Epidermal melanocyte (primary cell): ENCODE measurements around the gene GNAI2.
"Not testable (repeated sequence)": the region's sequence is repeated elsewhere in the genome, so short reads cannot be mapped to it uniquely, and the experiment has no call there.

ENCODE experiments used
- DNase-seq: peaks from one replicate; pipeline ENCODE4 v3.0.0; 2011; ENCODE audit warnings: low spot score; ENCODE audit not compliant: insufficient read length

GNAI2 gene

DNA sequence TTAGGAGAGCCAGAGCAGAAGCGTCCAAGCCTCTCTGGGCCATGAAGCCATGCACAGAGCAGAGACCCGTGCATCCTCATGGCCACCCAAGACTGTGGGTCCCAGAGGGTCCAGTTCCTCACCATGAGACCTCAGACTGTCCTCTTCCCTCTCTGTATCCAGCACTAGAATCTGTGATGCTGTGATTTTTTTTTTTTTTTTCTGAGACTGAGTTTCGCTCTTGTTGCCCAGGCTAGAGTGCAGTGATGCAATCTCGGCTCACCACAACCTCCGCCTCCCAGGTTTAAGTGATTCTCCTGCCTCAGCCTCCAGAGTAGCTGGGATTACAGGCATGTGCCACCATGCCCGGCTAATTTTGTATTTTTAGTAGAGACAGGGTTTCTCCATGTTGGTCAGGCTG, 8.8 kb downstream of the GNAI2 start:
- not testable (repeated sequence) for DNase-seq

- DNase-seq: no peak
These were observed 9.3 kb downstream of the GNAI2 start for GRCh38 chr3:50245251-50245745.

DNA sequence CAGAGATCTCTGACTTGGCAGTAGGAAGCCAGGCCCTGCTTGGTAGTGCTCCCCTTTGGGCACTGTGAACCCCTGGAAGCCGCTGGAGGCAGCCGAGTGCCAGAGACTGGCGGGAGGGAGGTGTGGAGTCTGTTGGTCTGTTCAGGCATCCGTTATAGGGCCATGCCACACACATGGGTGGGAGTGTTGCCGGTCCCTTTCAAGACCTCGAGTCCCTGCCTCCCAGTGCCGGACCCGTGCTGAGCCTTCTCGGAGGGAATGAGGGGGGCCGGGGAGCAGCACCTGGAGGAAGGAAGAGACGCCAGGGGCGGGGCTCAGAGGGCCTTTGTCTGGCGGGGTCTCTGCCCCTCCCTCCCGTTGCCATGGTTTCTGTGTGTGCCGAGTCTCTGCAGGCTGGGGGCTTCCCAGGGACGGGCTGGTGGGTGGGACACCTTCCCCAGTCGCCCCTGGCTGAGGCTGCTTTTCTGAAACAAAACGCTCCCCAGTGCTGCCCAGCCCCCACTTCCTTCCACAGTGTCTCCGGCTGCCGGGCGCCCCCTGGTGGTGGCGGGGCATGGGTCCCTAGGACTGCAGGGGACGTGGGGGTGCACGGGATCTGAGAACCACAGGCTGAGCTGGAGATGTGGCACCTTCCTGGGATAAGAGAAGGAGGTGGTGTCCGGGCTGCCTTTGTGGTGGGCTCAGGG, 10.0 kb downstream of the GNAI2 start:
- peak; percentile 83 for DNase-seq

DNA sequence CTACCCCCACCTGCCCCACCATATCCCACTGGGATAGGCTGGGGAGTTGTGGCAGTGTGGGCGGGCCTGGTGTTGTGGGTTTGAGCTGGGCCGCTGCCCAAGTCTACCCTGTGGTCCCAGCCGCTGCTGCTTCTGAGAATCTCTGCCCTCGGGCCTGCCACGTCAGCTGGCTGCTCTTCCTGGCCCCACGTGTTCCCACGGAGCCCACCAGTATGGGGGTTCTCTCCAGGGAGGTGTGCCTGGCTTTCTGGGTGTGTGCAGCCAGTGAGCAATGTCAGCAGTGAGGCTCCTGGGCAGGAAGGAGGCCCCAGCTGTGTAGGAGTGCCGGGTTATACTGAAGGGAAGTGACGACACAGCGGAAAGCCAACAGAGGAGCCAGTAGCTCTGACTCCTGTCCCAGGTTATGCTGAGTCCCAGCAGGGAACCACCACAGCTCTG, 10.5 kb downstream of the GNAI2 start:
- no peak for DNase-seq

DNA sequence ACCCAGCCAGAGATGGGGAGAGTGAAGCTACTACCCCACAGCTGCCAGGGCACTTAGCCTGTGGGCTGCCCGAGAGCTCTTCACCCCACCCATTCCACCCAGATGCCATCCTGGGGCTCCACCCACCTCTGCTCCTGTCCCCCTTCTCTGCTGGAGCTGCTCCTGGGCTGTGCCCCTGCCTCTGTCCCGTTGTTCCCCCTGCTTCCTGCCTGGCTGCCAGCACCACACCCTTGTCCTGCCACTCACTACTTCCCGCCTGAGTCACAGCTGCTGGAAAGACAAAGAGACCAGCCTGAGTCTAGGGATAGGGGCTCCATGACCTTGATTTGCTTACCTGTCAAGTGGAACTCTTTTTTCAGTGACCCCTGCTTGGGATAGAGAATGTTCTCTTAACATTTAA, 12.4 kb downstream of the GNAI2 start:
- DNase-seq: no peak

GRCh38 chr3:50249457-50249856, 13.5 kb downstream of the GNAI2 start:
- no peak for DNase-seq

DNA sequence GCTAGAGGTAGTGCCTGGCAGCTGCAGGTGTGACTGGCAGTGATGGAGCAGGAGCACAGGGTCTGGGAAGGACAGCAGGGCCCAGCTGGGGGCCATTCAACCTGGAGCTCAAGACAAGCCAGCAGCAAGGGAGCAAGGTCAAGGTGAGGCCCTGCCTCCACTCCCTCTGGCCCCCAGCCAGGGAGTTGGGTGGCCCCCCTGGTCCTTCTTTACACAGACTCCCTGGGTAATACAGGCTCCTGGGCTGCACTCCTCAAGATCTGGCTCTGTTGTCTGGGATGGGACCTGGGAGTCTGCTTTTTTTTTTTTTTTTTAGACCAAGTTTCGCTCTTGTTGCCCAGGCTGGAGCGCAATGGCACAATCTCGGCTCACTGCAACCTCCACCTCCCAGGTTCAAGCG, 14.5 kb downstream of the GNAI2 start:
- no peak for DNase-seq

- DNase-seq: no peak
These were observed 15.2 kb downstream of the GNAI2 start for GRCh38 chr3:50251220-50251619.

DNA sequence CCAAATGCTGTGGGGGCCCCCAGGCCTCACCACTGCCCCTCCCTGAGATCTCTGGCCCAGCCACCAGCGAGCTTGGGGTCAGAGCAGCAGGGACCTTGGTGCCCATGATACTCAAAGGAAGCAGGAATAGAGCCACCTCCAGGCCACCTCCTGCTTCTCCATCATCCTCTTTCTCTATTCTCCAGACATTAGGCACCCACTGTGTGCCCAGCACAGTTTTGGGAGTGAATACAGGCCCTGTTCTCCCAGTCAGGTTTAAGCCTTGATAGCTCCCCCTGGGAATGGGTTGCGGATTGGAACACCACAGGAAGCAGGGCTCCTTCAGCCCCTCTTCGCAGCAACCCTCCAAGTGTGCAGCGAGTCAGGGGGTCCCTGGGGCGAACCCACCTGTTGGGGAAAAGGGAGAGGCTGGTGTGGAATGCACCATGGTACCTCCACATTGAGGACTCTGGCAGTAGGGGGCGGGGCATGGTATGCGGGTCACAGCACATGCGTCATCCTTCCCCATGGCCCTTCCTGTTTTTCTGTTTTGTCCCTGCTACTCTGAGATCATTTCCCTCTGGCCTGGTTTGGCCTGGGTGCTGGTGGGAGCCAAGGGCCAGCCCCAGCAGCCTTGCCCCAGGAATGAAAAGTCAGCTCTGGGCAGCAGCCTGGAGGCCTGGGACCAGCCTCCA, 18.7 kb downstream of the GNAI2 start:
- DNase-seq: no peak

- no peak for DNase-seq
These were observed 19.2 kb downstream of the GNAI2 start for GRCh38 chr3:50255251-50255615.

DNA sequence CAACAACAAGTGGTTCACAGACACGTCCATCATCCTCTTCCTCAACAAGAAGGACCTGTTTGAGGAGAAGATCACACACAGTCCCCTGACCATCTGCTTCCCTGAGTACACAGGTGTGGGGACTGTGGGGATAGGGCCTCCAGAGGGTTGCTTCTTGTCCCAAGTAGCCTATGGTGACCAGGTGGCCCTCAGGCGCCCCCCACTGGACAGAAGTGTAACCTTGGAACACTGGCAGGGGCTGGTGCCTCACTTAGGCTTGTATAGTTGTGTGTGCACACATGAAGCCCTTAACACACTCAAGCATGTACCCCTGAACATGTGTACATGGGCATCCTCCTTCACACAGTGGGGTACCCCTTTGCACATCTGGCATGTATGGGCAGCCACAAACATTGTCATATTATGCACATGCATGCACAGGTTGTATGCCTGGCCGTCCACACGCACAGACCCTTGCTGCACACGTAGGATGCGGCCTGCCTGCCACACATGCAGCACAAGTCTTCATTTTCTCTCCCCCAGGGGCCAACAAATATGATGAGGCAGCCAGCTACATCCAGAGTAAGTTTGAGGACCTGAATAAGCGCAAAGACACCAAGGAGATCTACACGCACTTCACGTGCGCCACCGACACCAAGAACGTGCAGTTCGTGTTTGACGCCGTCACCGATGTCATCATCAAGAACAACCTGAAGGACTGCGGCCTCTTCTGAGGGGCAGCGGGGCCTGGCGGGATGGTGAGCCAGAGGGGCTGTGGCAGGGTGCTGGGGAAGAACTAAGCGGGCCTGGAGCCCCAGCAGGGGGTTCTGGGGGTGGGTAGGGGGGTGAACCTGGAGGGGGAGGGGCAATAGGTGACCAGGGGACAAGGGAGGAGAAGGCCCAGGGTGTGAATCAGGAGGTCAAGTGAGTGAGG, 21.2 kb downstream of the GNAI2 start:
- DNase-seq: no peak

GRCh38 chr3:50258029-50258680, 22.2 kb downstream of the GNAI2 start:
- no peak for DNase-seq

DNA sequence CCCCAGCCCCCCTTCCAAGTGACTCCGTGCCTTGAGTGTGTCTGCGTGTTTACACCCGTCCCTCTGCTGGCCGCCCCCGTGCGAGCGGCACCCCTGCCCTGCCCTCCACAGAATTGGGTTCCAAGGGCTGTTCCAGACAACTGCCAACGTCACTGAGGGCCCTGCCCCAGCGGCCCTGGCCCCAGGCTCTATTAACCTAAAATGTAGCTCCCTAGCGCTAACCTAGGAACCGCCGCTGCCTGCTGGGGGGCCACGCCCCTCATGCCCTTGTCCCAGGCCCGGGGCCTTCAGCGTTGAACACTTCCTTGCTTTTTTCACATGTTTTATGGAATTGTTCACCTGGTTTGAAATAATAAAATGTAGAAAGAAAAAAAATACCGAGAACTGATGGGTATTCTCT, 23.0 kb downstream of the GNAI2 start:
- no peak for DNase-seq

DNA sequence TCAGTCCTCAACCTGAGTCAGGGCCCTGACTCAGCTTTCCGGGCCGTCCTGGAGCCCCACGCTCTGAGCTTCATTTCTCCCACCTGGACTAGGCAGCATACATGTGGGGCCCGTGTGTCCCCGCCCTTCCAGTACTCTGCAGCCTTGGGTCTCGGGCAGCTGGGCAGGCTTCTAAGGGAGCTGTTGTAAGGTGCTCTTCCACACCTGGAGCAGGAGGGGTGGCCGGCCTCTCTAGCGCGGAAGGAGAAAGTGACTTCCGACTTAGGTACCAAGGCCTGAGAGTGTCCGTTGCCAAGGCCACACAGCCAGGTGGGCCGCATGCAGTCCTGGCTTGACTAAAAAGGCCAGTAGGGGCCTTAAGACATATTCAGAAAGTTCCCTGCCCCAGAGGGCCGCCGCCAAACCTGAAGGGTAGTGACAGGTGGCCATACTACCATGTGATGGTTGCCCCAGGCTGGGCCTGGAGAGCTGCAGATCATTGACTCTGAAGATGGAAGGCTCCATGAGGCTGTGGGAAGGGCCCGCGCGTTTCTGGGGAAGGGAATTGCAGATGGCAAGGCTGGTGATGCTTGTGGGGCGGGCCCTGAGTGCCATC, 23.5 kb downstream of the GNAI2 start:
- no peak for DNase-seq

DNA sequence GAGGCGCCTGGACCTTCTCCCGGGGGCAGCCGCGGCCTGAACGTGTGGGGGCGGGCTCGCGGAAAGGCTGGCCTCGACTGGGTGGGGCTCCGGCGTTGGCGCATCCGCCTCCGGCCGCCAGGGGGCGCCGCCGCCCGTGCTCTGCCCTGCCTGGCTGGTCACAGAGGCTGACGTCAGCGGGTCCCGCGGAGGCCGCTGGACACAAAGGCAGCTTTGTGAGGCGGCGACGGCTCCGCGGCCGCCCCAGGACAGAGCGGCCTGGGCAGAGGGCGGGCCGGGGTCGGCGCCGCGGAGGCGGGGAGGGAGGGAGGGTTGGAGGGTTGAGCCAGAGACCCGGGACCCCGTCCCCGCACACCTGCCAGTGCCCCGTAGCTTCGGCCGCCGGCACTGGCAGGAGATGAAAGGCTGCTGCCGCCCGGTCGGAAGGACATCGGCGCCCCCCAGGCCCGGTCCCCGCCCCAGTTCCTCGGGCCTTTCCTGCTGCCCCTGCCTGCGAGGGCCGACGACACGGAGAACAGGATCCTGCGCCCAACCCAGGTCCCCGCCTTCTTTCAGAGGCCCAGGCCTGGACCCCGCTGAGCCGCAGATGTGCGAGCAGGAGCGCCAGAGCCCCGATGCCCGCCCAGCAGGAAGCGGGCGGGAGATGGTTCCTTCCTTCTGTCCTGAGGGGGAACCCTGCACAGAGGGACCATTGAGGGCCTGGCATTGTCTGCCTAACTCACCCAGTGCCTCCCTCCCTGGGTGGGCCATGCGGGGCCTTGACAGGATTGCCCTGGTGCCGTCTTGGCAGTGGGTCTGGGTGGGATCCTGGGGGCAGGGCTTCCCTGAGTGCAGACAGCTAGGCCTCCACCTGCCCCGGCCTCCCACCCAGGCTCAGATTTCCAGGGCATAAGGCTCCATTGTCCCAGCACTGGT, 24.3 kb downstream of the GNAI2 start:
- peak; percentile 98 for DNase-seq

DNA sequence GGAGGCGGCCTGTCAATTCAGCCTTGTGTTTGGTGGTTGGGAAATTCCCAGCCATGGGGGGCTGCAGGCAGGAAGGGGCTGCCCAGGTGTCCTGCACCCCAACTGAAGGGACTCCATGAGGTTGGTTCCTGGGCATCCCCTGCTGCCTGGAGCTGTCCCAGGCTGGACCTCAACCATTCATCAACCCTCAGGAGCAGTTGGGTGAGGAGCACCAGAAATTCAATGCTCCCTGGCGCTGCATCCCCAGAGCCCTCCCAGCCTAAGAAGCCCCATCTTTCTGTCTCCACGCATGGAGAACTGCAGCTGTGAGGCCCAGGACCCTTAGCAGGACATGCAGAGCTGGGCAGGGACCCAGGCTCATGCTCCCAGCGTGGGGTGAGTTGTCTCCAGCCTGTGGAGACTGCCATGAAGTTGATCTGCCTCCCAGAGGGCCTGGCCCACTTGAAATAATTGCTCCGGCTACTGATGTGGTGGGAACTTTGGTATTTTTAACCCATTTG, 25.0 kb downstream of the GNAI2 start:
- DNase-seq: no peak

GRCh38 chr3:50261505-50261904, 25.5 kb downstream of the GNAI2 start:
- DNase-seq: no peak

DNA sequence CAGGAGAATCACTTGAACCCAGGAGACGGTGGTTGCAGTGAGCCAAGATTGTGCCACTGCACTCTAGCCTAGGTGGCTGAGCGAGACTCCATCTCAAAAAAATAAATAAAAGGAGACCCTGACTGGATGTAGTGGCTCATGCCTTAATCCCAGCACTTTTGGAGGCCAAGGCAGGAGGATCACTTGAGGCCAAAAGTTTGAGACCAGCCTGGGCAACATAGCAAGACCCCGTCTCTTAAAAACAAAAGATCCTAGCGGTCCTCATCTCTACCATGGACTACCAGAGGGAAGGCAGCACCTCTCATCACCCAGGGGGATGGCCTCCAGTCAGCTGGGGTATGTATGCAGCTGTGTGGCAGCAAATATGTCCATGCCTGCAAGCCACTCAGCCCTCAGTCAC, 26.2 kb downstream of the GNAI2 start:
- not testable (repeated sequence) for DNase-seq

DNA sequence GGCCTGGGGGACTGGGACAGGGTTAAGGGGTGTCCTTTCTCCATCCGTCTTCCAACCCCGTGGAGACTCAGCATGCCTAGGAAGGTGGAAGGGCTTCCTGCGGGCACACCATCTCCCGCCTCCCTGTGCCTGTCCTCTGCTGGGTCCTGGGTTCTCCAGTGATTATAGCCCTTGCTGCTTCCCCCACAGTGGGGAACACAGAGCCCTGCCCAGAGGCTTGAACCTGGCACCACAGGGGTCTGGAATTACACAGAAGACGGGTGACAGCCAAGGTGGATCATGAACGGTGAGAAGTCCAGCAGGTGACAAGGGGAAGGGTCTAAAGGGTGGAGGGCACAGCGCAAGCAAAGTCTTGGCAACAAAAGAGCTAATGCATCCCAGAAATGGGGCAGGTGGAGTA, 26.8 kb downstream of the GNAI2 start:
- DNase-seq: no peak
